ENCODE measurements around the gene DOCK1.
"Not testable (repeated sequence)": the region's sequence is repeated elsewhere in the genome, so short reads cannot be mapped to it uniquely, and the experiment has no call there.

The DOCK1 gene

DNA sequence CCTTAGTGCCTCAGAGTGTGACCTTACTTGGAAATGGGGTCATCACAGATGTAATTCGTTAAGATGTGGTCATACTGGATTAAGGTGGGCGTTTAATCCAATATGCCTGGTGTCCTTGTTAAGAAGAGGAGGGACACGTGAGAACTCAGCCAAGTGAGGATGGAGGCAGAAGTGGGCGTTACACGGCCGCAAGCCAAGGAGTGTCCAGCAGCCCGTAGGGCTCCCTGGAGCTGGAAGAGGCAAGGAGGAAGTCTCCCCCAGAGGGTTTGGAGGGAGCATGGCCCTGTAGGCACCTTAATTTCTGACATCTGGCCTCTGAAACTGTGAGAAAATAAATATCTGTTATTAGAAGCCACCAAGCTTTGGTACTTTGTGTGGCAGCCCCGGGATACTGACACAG is 21.3 kb downstream of the DOCK1 start:
- H3K27ac Mint-ChIP-seq, result no peak overlapping the region
- H3K36me3 Mint-ChIP-seq, result no peaks in the 10 kb centered on the region
- CTCF ChIA-PET, result no interaction called here
- no peak for DNase-seq
- H3K9me3 Mint-ChIP-seq, result peaks cover 12% of the 10 kb centered on the region
- no peaks in the 10 kb centered on the region for H3K27me3 Mint-ChIP-seq
- no peak overlapping the region for H3K4me3 Mint-ChIP-seq
- no peaks in the 10 kb centered on the region for H3K4me1 Mint-ChIP-seq

- H3K36me3 Mint-ChIP-seq, result no peaks in the 10 kb centered on the region
- H3K4me1 Mint-ChIP-seq, result no peaks in the 10 kb centered on the region
- no peaks in the 10 kb centered on the region for H3K27me3 Mint-ChIP-seq
- CTCF ChIA-PET, result no interaction called here
- no peak for DNase-seq
- no peak overlapping the region for H3K4me3 Mint-ChIP-seq
- no peak overlapping the region for H3K27ac Mint-ChIP-seq
- H3K9me3 Mint-ChIP-seq, result peaks cover 13% of the 10 kb centered on the region
Measured at GRCh38 chr10:126927799-126928198, 22.6 kb downstream of the DOCK1 start.

- no peaks in the 10 kb centered on the region for H3K27me3 Mint-ChIP-seq
- no peaks in the 10 kb centered on the region for H3K4me1 Mint-ChIP-seq
- H3K36me3 Mint-ChIP-seq, result no peaks in the 10 kb centered on the region
- H3K4me3 Mint-ChIP-seq, result no peak overlapping the region
- no peak overlapping the region for H3K27ac Mint-ChIP-seq
- DNase-seq, result no peak
- peaks cover 13% of the 10 kb centered on the region for H3K9me3 Mint-ChIP-seq
- CTCF ChIA-PET, result no interaction called here
Measured at GRCh38 chr10:126928274-126928673, 23.0 kb downstream of the DOCK1 start.

DNA sequence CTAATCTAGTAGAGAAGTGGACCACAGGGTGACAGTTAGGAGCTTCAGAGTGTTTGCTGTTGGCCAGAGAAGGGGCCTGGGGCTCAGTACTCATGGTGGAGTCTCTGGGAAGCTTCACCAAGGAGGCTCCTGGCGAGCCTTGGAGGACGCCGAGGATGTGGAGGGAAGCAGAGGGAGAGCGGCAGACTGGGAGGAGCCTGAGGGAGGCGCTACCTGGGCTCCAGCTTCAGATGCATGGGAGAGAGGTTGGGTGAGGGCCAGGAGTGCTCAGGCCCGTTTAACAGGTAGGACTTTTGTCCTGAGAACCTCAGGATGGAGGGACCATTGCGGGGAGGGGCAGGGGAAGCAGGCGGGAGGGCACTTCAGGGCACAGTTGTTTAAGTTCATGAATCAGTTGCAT is 24.2 kb downstream of the DOCK1 start:
- Mint-ChIP-seq H3K4me1 (no peaks in the 10 kb centered on the region), H3K27me3 (no peaks in the 10 kb centered on the region), H3K36me3 (no peaks in the 10 kb centered on the region), H3K27ac (no peak overlapping the region), H3K9me3 (peaks cover 16% of the 10 kb centered on the region), H3K4me3 (no peak overlapping the region)
- no peak for DNase-seq
- CTCF ChIA-PET, result no interaction called here

- no peaks in the 10 kb centered on the region for H3K36me3 Mint-ChIP-seq
- CTCF ChIA-PET, result interaction anchor here (0.6 kb wide), 1 partner anchor 652 kb away, joined by 3 read pairs; no protein-coding TSS in a partner anchor
- H3K4me3 Mint-ChIP-seq, result no peak overlapping the region
- DNase-seq, result no peak
- H3K9me3 Mint-ChIP-seq, result peaks cover 16% of the 10 kb centered on the region
- no peaks in the 10 kb centered on the region for H3K4me1 Mint-ChIP-seq
- H3K27ac Mint-ChIP-seq, result no peak overlapping the region
- no peaks in the 10 kb centered on the region for H3K27me3 Mint-ChIP-seq
Measured at GRCh38 chr10:126930131-126930882, 25.1 kb downstream of the DOCK1 start.

- Mint-ChIP-seq H3K4me1 (no peaks in the 10 kb centered on the region), H3K9me3 (peaks cover 16% of the 10 kb centered on the region)
Measured at GRCh38 chr10:126930883-126931503, 25.8 kb downstream of the DOCK1 start.

GRCh38 chr10:126931544-126931943 is 26.3 kb downstream of the DOCK1 start:
- H3K36me3 Mint-ChIP-seq, result no peaks in the 10 kb centered on the region
- H3K9me3 Mint-ChIP-seq, result peaks cover 16% of the 10 kb centered on the region
- no peaks in the 10 kb centered on the region for H3K27me3 Mint-ChIP-seq
- no peaks in the 10 kb centered on the region for H3K4me1 Mint-ChIP-seq
- CTCF ChIA-PET, result no interaction called here
- DNase-seq, result no peak
- H3K27ac Mint-ChIP-seq, result no peak overlapping the region
- no peak overlapping the region for H3K4me3 Mint-ChIP-seq

More at GRCh38 chr10:126930883-126931503, 25.8 kb downstream of the DOCK1 start:
- Mint-ChIP-seq H3K27me3 (no peaks in the 10 kb centered on the region), H3K27ac (no peak overlapping the region), H3K36me3 (no peaks in the 10 kb centered on the region), H3K4me3 (no peak overlapping the region)
- CTCF ChIA-PET, result interaction anchor here (0.6 kb wide), 1 partner anchor 651 kb away, joined by 3 read pairs; no protein-coding TSS in a partner anchor
- no peak for DNase-seq

DNA sequence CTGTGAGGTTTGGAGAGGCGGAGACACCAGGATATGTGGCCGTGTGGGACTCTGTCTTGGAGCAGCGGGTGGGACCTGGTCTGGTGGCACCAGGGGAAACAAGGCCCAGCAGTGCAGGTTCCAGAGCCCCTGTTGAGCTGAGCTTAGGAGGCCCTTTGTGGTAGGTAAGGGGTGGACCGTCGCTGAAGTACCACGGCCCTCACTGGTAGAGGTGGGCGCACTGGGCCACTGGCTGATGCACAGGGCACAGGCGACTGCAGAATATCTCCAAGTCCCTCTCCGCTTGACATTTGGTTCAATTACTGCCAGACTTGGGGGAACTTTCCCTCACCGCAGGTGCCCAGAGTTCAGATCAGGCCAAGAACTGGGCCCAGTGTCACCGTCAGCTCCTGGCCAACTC is 27.3 kb downstream of the DOCK1 start:
- Mint-ChIP-seq H3K4me1 (no peaks in the 10 kb centered on the region), H3K27me3 (no peaks in the 10 kb centered on the region), H3K9me3 (peaks cover 16% of the 10 kb centered on the region), H3K27ac (no peak overlapping the region), H3K4me3 (no peak overlapping the region), H3K36me3 (no peaks in the 10 kb centered on the region)
- no peak for DNase-seq
- CTCF ChIA-PET, result no interaction called here

- CTCF ChIA-PET, result no interaction called here
- Mint-ChIP-seq H3K27ac (no peak overlapping the region), H3K4me1 (no peaks in the 10 kb centered on the region), H3K27me3 (no peaks in the 10 kb centered on the region), H3K36me3 (no peaks in the 10 kb centered on the region), H3K4me3 (no peak overlapping the region), H3K9me3 (peaks cover 12% of the 10 kb centered on the region)
- no peak for DNase-seq
Measured at GRCh38 chr10:126933116-126933515, 27.9 kb downstream of the DOCK1 start.

DNA sequence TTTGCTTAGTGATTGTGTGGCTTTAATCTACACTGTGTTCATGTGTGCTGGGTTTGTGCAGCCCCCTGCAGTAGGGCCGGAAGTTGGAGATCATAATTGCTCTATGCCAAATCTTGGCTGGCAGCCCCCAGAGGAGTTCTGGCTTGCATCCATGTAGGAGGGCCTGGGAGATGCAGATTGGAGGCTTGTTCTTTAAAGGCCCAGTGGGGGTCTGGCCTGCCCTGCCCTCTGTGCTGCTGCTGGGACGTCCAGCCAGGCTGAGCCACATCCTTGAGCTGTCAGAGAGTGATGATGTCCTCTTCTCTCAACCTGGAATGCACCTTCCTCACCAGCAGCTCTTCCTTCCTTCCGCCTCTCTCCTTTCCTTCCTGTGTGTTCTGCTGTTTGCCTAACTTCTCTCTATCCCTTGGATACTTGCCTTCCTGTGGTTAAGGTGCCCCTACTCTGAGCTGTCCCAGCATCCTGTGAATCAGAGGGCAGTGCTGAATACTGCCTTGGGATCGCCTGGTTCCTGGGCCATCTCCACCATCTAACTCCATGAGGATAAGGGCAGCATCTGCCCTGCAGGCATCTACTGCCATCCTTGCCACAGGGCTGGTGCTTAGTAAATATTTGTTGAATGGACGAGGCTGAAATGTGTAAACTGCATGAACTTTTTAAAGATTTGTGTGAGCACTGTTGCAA is 30.2 kb downstream of the DOCK1 start:
- CTCF ChIA-PET, result no interaction called here
- Mint-ChIP-seq H3K27ac (no peak overlapping the region), H3K36me3 (no peaks in the 10 kb centered on the region), H3K27me3 (no peaks in the 10 kb centered on the region), H3K4me3 (no peak overlapping the region), H3K4me1 (no peaks in the 10 kb centered on the region), H3K9me3 (peaks cover 17% of the 10 kb centered on the region)
- DNase-seq, result no peak

DNA sequence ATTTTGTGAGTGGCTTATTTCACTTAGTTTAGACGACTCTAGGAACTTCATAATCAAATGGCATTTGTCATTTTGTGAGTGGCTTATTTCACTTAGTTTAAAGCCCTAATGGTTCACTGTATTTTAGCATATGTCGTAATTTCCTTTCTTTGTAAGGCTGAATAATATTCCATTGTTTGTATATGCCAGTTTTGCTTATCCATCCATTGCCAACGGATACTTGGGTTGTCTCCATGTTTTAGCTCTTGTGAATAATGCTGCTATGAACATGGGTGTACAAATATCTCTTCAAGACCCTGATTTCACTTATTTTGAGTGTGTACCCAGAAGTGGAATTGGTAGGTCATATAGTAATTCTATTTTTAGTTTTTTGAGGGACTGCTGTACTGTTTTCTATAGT is 31.8 kb downstream of the DOCK1 start:
- H3K36me3 Mint-ChIP-seq, result no peaks in the 10 kb centered on the region
- DNase-seq, result no peak
- CTCF ChIA-PET, result no interaction called here
- no peak overlapping the region for H3K4me3 Mint-ChIP-seq
- no peaks in the 10 kb centered on the region for H3K27me3 Mint-ChIP-seq
- no peak overlapping the region for H3K27ac Mint-ChIP-seq
- H3K4me1 Mint-ChIP-seq, result no peaks in the 10 kb centered on the region
- peaks cover 11% of the 10 kb centered on the region for H3K9me3 Mint-ChIP-seq

DNA sequence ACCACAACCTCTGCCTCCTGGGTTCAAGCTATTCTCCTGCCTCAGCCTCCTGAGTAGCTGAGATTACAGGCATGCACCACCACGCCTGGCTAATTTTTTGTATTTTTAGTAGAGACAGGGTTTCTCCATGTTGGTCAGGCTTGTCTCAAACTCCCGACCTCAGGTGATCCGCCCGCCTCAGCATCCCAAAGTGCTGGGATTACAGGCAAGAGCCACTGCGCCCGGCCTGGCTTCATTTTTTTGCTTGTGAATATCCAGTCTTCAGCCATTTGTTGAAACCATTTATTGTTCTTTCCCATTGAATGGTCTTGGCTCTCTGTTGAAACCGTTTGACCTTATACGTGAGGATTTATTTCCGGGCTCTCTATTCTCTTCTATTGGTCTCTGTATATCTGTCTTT is 32.9 kb downstream of the DOCK1 start:
- H3K36me3 Mint-ChIP-seq, H3K27ac Mint-ChIP-seq, H3K4me1 Mint-ChIP-seq, CTCF ChIA-PET, DNase-seq, H3K27me3 Mint-ChIP-seq, H3K4me3 Mint-ChIP-seq: not testable (repeated sequence)
- peaks cover 16% of the 10 kb centered on the region for H3K9me3 Mint-ChIP-seq

- CTCF ChIA-PET, result no interaction called here
- Mint-ChIP-seq H3K4me1 (no peaks in the 10 kb centered on the region), H3K27me3 (no peaks in the 10 kb centered on the region), H3K9me3 (peaks cover 28% of the 10 kb centered on the region), H3K36me3 (no peaks in the 10 kb centered on the region), H3K4me3 (no peak overlapping the region), H3K27ac (no peak overlapping the region)
- no peak for DNase-seq
Measured at GRCh38 chr10:126939706-126940105, 34.5 kb downstream of the DOCK1 start.

DNA sequence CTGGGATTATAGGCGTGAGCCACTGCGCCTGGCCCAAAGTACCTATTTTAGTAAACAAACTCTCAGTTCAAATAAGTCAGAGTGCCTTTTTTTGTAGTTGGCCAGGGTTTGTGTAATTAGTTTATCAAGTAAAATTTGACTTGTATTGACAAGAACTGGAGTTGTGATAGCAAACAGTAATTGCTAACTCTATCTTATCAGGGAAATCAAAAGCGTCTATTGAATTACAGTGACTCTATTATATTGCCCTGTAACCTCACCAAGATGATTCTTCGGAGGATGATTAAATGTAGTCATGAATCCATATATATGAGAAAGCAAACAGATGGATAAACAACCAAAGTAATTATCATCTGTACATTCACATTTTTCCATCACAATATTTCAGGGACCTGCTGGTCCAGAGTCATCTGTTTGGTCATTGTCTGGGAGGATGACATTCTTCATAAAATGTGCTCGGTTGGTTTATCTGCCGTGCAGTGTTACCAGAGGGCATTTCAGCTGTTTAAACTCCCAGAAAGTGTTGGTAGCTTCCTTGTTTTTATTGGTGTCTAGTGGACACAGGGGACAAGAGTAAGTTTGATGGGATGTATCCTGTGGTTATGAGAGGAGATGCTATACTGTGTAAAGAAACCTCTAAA is 35.6 kb downstream of the DOCK1 start:
- no peak overlapping the region for H3K4me3 Mint-ChIP-seq
- CTCF ChIA-PET, result no interaction called here
- H3K27ac Mint-ChIP-seq, result no peak overlapping the region
- no peaks in the 10 kb centered on the region for H3K4me1 Mint-ChIP-seq
- H3K27me3 Mint-ChIP-seq, result no peaks in the 10 kb centered on the region
- peaks cover 31% of the 10 kb centered on the region for H3K9me3 Mint-ChIP-seq
- no peak for DNase-seq
- no peaks in the 10 kb centered on the region for H3K36me3 Mint-ChIP-seq
